A673 (cell line): ENCODE measurements around the gene LDB3. TPM values are rescaled to one million over a fixed set of nuclear protein-coding genes. Genes with fewer than 3 reads are reported as not detected.

Source experiments
- BruUV-seq: library from RNA; stranded (reverse); fragments of 400-500 nt; replicated peaks from 2 replicates; lab custom pipeline; 2021; lab: Mats Ljungman, UMichigan
- CTCF ChIA-PET: fragments of 300-600 bp; sonication (Branson Sonifier 250); formaldehyde crosslinking; loops from one replicate; lab custom pipeline; 2022; ENCODE audit warnings: antibody characterized with exemption; lab: Charles Lee
- POLR2A ChIA-PET: fragments of 300-600 bp; sonication (Branson Sonifier 250); formaldehyde crosslinking; loops from one replicate; lab custom pipeline; 2022; ENCODE audit warnings: antibody characterized with exemption; ENCODE audit not compliant: low non-redundant PET; lab: Charles Lee
- DNase-seq: peaks from one replicate; pipeline ENCODE4 v3.0.0-alpha.2; 2015; ENCODE audit warnings: low spot score
- H3K27ac ChIP-seq: fragments of 200-600 bp; sonication (generic); 2 replicates; pipeline ENCODE4 v1.5.1; 2016; ENCODE audit warnings: mixed run types, low read depth, mild to moderate bottlenecking, mixed read lengths, antibody characterized with exemption, low read length; ENCODE audit not compliant: poor library complexity, severe bottlenecking
- H3K27me3 ChIP-seq: fragments of 200-600 bp; sonication (generic); replicated peaks from 2 replicates; pipeline ENCODE4 v1.6.1; 2017; ENCODE audit warnings: mixed run types, low read depth, mild to moderate bottlenecking, mixed read lengths, antibody characterized with exemption, low read length; ENCODE audit not compliant: insufficient read depth, poor library complexity
- H3K36me3 ChIP-seq: fragments of 200-600 bp; sonication (generic); 2 replicates; pipeline ENCODE4 v1.6.1; 2016; ENCODE audit warnings: mixed run types, mild to moderate bottlenecking, mixed read lengths, antibody characterized with exemption, low read length; ENCODE audit not compliant: insufficient read depth, poor library complexity, severe bottlenecking
- H3K4me1 ChIP-seq: fragments of 200-600 bp; sonication (generic); 2 replicates; pipeline ENCODE4 v1.6.1; 2017; ENCODE audit warnings: mixed run types, mild to moderate bottlenecking, mixed read lengths, antibody characterized with exemption, low read length; ENCODE audit not compliant: insufficient read depth, poor library complexity, severe bottlenecking
- H3K4me3 ChIP-seq: fragments of 200-600 bp; sonication (generic); 2 replicates; pipeline ENCODE4 v1.5.1; 2016; ENCODE audit warnings: low read depth, mixed run types, mild to moderate bottlenecking, mixed read lengths, low read length; ENCODE audit not compliant: poor library complexity, severe bottlenecking
- H3K9me3 ChIP-seq: fragments of 200-600 bp; sonication (generic); 2 replicates; pipeline ENCODE4 v1.6.1; 2016; ENCODE audit warnings: mixed run types, low read depth, mild to moderate bottlenecking, mixed read lengths, antibody characterized with exemption, low read length; ENCODE audit not compliant: poor library complexity, severe bottlenecking
- CTCF ChIP-seq: fragments of 300-800, 200-600 bp; sonication (generic); conservative IDR thresholded peaks from 2 replicates; pipeline ENCODE4 v1.5.1; 2017; ENCODE audit warnings: low read depth, mild to moderate bottlenecking, antibody characterized with exemption, low read length, moderate library complexity, mixed read lengths
- EZH2 ChIP-seq: fragments of 200-600 bp; sonication (generic); IDR thresholded peaks from 2 replicates; pipeline ENCODE4 v1.6.1; 2017; ENCODE audit warnings: borderline replicate concordance, low read depth, mild to moderate bottlenecking, mixed read lengths, antibody characterized with exemption, low read length; ENCODE audit not compliant: poor library complexity, severe bottlenecking
- intact Hi-C: fragments of 100-400 bp; cut with micrococcal nuclease; formaldehyde crosslinking; loops from one replicate; pipeline ENCODE4 v1.10.0; 2022; ENCODE audit not compliant: unreplicated experiment
- total RNA-seq: library from RNA; stranded (reverse); gene quantifications from 2 replicates; pipeline ENCODE4 v1.2.3, GENCODE V29; 2021

LDB3 gene
- total RNA-seq, 1 experiment from 2014 or later, result 0.34 TPM

DNA sequence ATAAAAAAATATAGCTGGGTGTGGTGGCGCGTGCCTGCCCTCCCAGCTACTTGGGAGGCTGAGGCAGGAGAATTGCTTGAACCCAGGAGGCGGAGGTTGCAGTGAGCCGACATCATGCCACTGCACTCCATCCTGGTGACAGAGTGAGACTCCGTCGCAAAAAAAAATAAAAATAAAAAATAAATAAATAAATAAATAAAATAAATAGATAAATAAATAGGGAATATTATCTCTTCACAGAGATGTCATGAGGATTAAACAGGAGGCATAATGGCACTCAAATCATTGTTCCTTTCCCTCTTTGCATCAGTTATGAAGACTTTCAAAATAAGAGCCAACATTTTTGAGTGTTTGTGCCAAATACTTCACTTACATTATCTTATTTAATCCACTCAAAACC is 56.1 kb downstream of the LDB3 start:
- TF ChIP-seq EZH2 (no peak), CTCF (no peak)
- no TSS peak for BruUV-seq
- Histone ChIP-seq H3K27me3 (no peaks in the 10 kb centered on the region), H3K36me3 (no peaks in the 10 kb centered on the region), H3K4me1 (no peaks in the 10 kb centered on the region), H3K4me3 (no peak overlapping the region), H3K9me3 (no peaks in the 10 kb centered on the region), H3K27ac (no peak overlapping the region)
- ChIA-PET POLR2A (no interaction called here), CTCF (no interaction called here)
- no peak for DNase-seq
- intact Hi-C loops, result loop anchor here (2.0 kb wide), 1 partner anchor 28 kb away; no protein-coding TSS in a partner anchor

- Histone ChIP-seq H3K36me3 (no peaks in the 10 kb centered on the region), H3K4me3 (no peak overlapping the region), H3K27ac (no peak overlapping the region), H3K27me3 (no peaks in the 10 kb centered on the region), H3K9me3 (no peaks in the 10 kb centered on the region), H3K4me1 (no peaks in the 10 kb centered on the region)
- ChIA-PET POLR2A (no interaction called here), CTCF (no interaction called here)
- DNase-seq, result no peak
- intact Hi-C loops, result loop anchor here (2.0 kb wide), 1 partner anchor 29 kb away; no protein-coding TSS in a partner anchor
- TF ChIP-seq CTCF, result no peak
- TF ChIP-seq EZH2, result no peak
- BruUV-seq, result no TSS peak
Observed at GRCh38 chr10:86725980-86726676, 57.8 kb downstream of the LDB3 start.

- no peaks in the 10 kb centered on the region for H3K27me3 ChIP-seq
- no peak overlapping the region for H3K4me3 ChIP-seq
- no peak for DNase-seq
- no peaks in the 10 kb centered on the region for H3K4me1 ChIP-seq
- H3K27ac ChIP-seq, result no peak overlapping the region
- no peaks in the 10 kb centered on the region for H3K9me3 ChIP-seq
- intact Hi-C loops, result no loop called here
- POLR2A ChIA-PET, result no interaction called here
- TF ChIP-seq EZH2 (no peak), CTCF (no peak)
- no peaks in the 10 kb centered on the region for H3K36me3 ChIP-seq
- no TSS peak for BruUV-seq
- CTCF ChIA-PET, result no interaction called here
Observed at GRCh38 chr10:86726677-86726999, 58.3 kb downstream of the LDB3 start.
